CD4-positive, alpha-beta memory T cell (primary cell): ENCODE data around the gene D2HGDH. TPM values are rescaled to one million over a fixed set of nuclear protein-coding genes. Genes with fewer than 3 reads are reported as not detected.
"Not testable (repeated sequence)": the region's sequence is repeated elsewhere in the genome, so short reads cannot be mapped to it uniquely, and the experiment has no call there.

Experiments used
- CTCF ChIA-PET: fragments of 350-600 bp; sonication (Branson Sonifier 250); formaldehyde crosslinking; loops from one replicate; lab custom pipeline; 2021; ENCODE audit warnings: inconsistent platforms; ENCODE audit not compliant: partially characterized antibody; lab: Charles Lee
- POLR2A ChIA-PET: fragments of 350-600 bp; sonication (Branson Sonifier 250); formaldehyde crosslinking; loops from one replicate; lab custom pipeline; 2021; ENCODE audit not compliant: partially characterized antibody; lab: Charles Lee
- DNase-seq, 5 donors: peaks; one replicate each; pipeline versions ENCODE4 v3.0.0 to v3.0.0-alpha.2; 2020 to 2022; ENCODE audit warnings: mixed read lengths in 1 of 5
- H3K27ac ChIP-seq: one replicate; pipeline ENCODE4 v1.7.0; 2013; ENCODE audit warnings: low read depth, low read length
- H3K27me3 ChIP-seq: 2 replicates; pipeline ENCODE4 v1.7.0; 2013; ENCODE audit warnings: mild to moderate bottlenecking, low read length, moderate library complexity; ENCODE audit not compliant: insufficient read depth
- H3K36me3 ChIP-seq: 2 replicates; pipeline ENCODE4 v1.7.0; 2013; ENCODE audit warnings: mild to moderate bottlenecking, low read length, moderate library complexity; ENCODE audit not compliant: insufficient read depth
- H3K4me1 ChIP-seq: 2 replicates; pipeline ENCODE4 v1.7.0; 2013; ENCODE audit warnings: mild to moderate bottlenecking, low read length, moderate library complexity; ENCODE audit not compliant: insufficient read depth
- H3K4me3 ChIP-seq, 2 donors: one replicate each; pipeline ENCODE4 v1.7.0; 2013; ENCODE audit warnings: low read length in 2 of 2, mild to moderate bottlenecking in 1 of 2
- H3K9me3 ChIP-seq, 2 donors: one replicate each; pipeline ENCODE4 v1.7.0; 2013; ENCODE audit warnings: low read length in 2 of 2, control low read depth in 1 of 2; ENCODE audit not compliant: control insufficient read depth in 1 of 2
- H3K27ac Mint-ChIP-seq, 7 donors: one replicate each; pipeline ENCODE4 v1.8.0; 2020 to 2021; ENCODE audit warnings: mixed read lengths in 7 of 7, mild to moderate bottlenecking in 6 of 7, inconsistent platforms in 3 of 7, moderate library complexity in 3 of 7
- H3K27me3 Mint-ChIP-seq, 2 donors: one replicate each; pipeline ENCODE4 v1.8.0; 2020 to 2021; ENCODE audit warnings: mixed read lengths in 2 of 2
- H3K36me3 Mint-ChIP-seq, 2 donors: one replicate each; pipeline ENCODE4 v1.8.0; 2020 to 2021; ENCODE audit warnings: mixed read lengths in 2 of 2, inconsistent platforms in 1 of 2, mild to moderate bottlenecking in 1 of 2
- H3K4me1 Mint-ChIP-seq, 4 donors: one replicate each; pipeline ENCODE4 v1.8.0; 2020 to 2021; ENCODE audit warnings: mixed read lengths in 4 of 4, mild to moderate bottlenecking in 1 of 4
- H3K4me3 Mint-ChIP-seq, 8 donors: one replicate each; pipeline ENCODE4 v1.8.0; 2020 to 2021; ENCODE audit warnings: mixed read lengths in 8 of 8, mild to moderate bottlenecking in 7 of 8, moderate library complexity in 6 of 8, inconsistent platforms in 3 of 8
- H3K9me3 Mint-ChIP-seq, 8 donors: one replicate each; pipeline ENCODE4 v1.8.0; 2020 to 2021; ENCODE audit warnings: mixed read lengths in 8 of 8, mild to moderate bottlenecking in 5 of 8, inconsistent platforms in 3 of 8, moderate library complexity in 1 of 8
- intact Hi-C: fragments of 100-400 bp; cut with micrococcal nuclease; formaldehyde crosslinking; loops from one replicate; pipeline ENCODE4 v1.15.1; 2023
- polyA plus RNA-seq, 2 donors: library from polyadenylated mRNA; unstranded; fragments of 300-500 nt; fragmentation: Illumina TruSeq; gene quantifications; one replicate each; pipeline ENCODE4 v1.2.3, GENCODE V29; 2021
- total RNA-seq, 2 experiments: library from RNA; stranded (reverse); gene quantifications; one replicate each; pipeline ENCODE4 v1.2.3, GENCODE V29; 2021

D2HGDH gene
- total and polyA plus RNA-seq, 4 experiments from 2014 or later, result 0.93 to 53.9 (median 27.3) TPM

- ChIA-PET POLR2A (interaction anchor here (0.8 to 3.2 kb wide), 3 partner anchors 24 to 129 kb away, joined by 3 to 19 read pairs (median 4); no protein-coding TSS in a partner anchor), CTCF (interaction anchor here (1.3 to 2.4 kb wide), 2 partner anchors 34 to 139 kb away, joined by 3 to 9 read pairs; no protein-coding TSS in a partner anchor)
- H3K9me3 ChIP-seq, result no peaks in the 10 kb centered on the region
- Mint-ChIP-seq H3K27me3 (no peaks in the 10 kb centered on the region), H3K9me3 (peaks cover 0 to 3% (median 0%) of the 10 kb centered on the region in 8 donors), H3K4me3 (no peak overlapping the region), H3K36me3 (peaks cover 0 to 6% of the 10 kb centered on the region in 2 donors), H3K4me1 (peaks cover 21 to 41% (median 31%) of the 10 kb centered on the region in 4 donors), H3K27ac (peak overlapping the region in 1 of 7 donors; percentile 35)
- no peaks in the 10 kb centered on the region for H3K27me3 ChIP-seq
- no peak overlapping the region for H3K27ac ChIP-seq
- intact Hi-C loops, result no loop called here
- no peaks in the 10 kb centered on the region for H3K36me3 ChIP-seq
- H3K4me1 ChIP-seq, result peaks cover 35% of the 10 kb centered on the region
- DNase-seq, result no peak
- H3K4me3 ChIP-seq, result no peak overlapping the region
These were observed 4.7 kb downstream of the D2HGDH start for GRCh38 chr2:241739177-241739576.

DNA sequence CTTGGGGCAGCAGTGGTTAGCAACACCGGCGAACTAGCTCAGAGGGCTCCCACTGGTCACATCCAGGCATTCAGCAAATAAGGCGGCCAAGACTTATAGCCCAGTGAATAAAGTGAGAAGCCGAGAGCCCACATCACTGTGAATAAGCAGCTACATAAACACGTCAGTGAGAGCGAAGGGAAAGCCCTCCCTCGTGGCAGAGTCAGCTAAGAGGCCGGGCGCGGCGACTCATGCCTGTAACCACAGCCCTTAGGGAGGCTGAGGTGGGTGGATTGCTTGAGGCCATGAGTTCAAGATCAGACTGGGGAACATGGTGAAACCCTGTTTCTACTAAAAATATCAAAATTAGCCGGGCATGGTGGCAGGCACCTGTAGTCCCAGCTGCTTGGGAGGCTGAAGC lies 5.2 kb downstream of the D2HGDH start:
- POLR2A ChIA-PET, result interaction anchor here (0.8 to 3.2 kb wide), 8 partner anchors 24 to 128 kb away, joined by 3 to 19 read pairs (median 5); partner anchors contain the start of genes DTYMK and ING5
- no peak overlapping the region for H3K27ac ChIP-seq
- Mint-ChIP-seq H3K4me3 (peak overlapping the region in 6 of 8 donors; percentile 54 to 82 (median 58)), H3K27me3 (no peaks in the 10 kb centered on the region), H3K4me1 (peaks cover 21 to 41% (median 31%) of the 10 kb centered on the region in 4 donors), H3K27ac (peak overlapping the region in 6 of 7 donors; percentile 11 to 91 (median 78)), H3K9me3 (peaks cover 0 to 3% (median 0%) of the 10 kb centered on the region in 8 donors), H3K36me3 (peaks cover 0 to 6% of the 10 kb centered on the region in 2 donors)
- no peaks in the 10 kb centered on the region for H3K27me3 ChIP-seq
- peak in 1 of 5 donors; percentile 54 for DNase-seq
- intact Hi-C loops, result no loop called here
- H3K4me3 ChIP-seq, result no peak overlapping the region
- no peaks in the 10 kb centered on the region for H3K9me3 ChIP-seq
- CTCF ChIA-PET, result interaction anchor here (1.3 to 2.4 kb wide), 3 partner anchors 34 to 139 kb away, joined by 3 to 9 read pairs (median 4); partner anchors contain the start of gene ING5
- peaks cover 34% of the 10 kb centered on the region for H3K4me1 ChIP-seq
- peaks cover 2% of the 10 kb centered on the region for H3K36me3 ChIP-seq

- H3K27ac ChIP-seq, result no peak overlapping the region
- POLR2A ChIA-PET, result interaction anchor here (0.9 to 3.2 kb wide), 5 partner anchors 16 to 123 kb away, joined by 3 to 19 read pairs (median 5); partner anchors contain the start of genes DTYMK and ING5
- intact Hi-C loops, result no loop called here
- H3K9me3 ChIP-seq, result no peaks in the 10 kb centered on the region
- Mint-ChIP-seq H3K27ac (peak overlapping the region; percentile 25 to 91 (median 75)), H3K9me3 (peaks cover 0 to 3% (median 0%) of the 10 kb centered on the region in 8 donors), H3K4me3 (peak overlapping the region; percentile 40 to 82 (median 67)), H3K27me3 (no peaks in the 10 kb centered on the region), H3K36me3 (peaks cover 8 to 18% of the 10 kb centered on the region in 2 donors), H3K4me1 (peaks cover 21 to 41% (median 31%) of the 10 kb centered on the region in 4 donors)
- no peaks in the 10 kb centered on the region for H3K27me3 ChIP-seq
- no peak overlapping the region for H3K4me3 ChIP-seq
- peak in 4 of 5 donors; percentile 48 to 76 (median 54) for DNase-seq
- CTCF ChIA-PET, result interaction anchor here (1.1 to 1.3 kb wide), 2 partner anchors 32 to 39 kb away, joined by 3 to 4 read pairs; partner anchors contain the start of gene ING5
- peaks cover 11% of the 10 kb centered on the region for H3K36me3 ChIP-seq
- H3K4me1 ChIP-seq, result peaks cover 28% of the 10 kb centered on the region
These were observed 6.6 kb downstream of the D2HGDH start for GRCh38 chr2:241741016-241741415.

DNA sequence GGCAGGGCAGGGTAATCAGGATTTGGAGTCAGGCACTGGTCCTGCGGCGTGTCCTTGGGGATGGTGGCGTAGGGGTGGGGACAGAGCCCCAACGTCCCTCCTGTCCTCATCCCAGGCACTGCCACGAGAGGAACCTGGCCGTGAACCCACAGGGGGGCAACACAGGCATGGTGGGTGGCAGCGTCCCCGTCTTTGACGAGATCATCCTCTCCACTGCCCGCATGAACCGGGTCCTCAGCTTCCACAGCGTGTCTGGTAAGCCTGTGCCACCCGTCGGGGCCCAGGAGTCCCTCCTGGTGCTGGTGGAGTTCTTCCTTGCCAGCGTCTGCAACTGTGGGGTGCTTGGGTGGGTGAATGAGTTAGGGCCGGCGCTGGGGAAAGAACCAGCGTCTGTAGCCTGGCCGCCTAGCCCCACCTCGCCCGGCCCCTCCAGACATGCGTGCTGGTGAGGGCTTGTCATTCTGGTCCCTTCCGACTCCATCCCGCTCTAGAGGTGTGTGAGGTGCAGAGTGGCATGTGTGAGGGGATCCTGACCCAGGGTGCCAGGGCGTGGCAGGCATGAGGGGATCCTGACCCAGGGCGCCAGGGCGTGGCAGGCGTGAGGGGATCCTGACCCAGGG lies 8.0 kb downstream of the D2HGDH start:
- intact Hi-C loops, result no loop called here
- no peak overlapping the region for H3K27ac Mint-ChIP-seq
- no peaks in the 10 kb centered on the region for H3K27me3 ChIP-seq
- H3K36me3 Mint-ChIP-seq, result peaks cover 16 to 24% of the 10 kb centered on the region in 2 donors
- H3K9me3 Mint-ChIP-seq, result peaks cover 0 to 3% (median 0%) of the 10 kb centered on the region in 8 donors
- no peaks in the 10 kb centered on the region for H3K27me3 Mint-ChIP-seq
- DNase-seq, result no peak
- POLR2A ChIA-PET, result interaction anchor here (0.6 kb wide), 1 partner anchor 126 kb away, joined by 3 read pairs; no protein-coding TSS in a partner anchor
- H3K36me3 ChIP-seq, result peaks cover 11% of the 10 kb centered on the region
- CTCF ChIA-PET, result no interaction called here
- peaks cover 27% of the 10 kb centered on the region for H3K4me1 ChIP-seq
- H3K27ac ChIP-seq, result no peak overlapping the region
- no peaks in the 10 kb centered on the region for H3K9me3 ChIP-seq
- H3K4me3 ChIP-seq, result no peak overlapping the region
- H3K4me3 Mint-ChIP-seq, result no peak overlapping the region
- peaks cover 19 to 39% (median 30%) of the 10 kb centered on the region in 4 donors for H3K4me1 Mint-ChIP-seq

GRCh38 chr2:241743008-241743407 lies 8.6 kb downstream of the D2HGDH start:
- Mint-ChIP-seq H3K36me3 (peaks cover 16 to 24% of the 10 kb centered on the region in 2 donors), H3K4me1 (peaks cover 15 to 33% (median 29%) of the 10 kb centered on the region in 4 donors)
- H3K4me3 Mint-ChIP-seq, intact Hi-C loops, CTCF ChIA-PET, H3K9me3 Mint-ChIP-seq, H3K27me3 Mint-ChIP-seq, H3K9me3 ChIP-seq, H3K27me3 ChIP-seq, H3K27ac Mint-ChIP-seq, H3K4me3 ChIP-seq, H3K27ac ChIP-seq: not testable (repeated sequence)
- Histone ChIP-seq H3K4me1 (peaks cover 27% of the 10 kb centered on the region), H3K36me3 (peaks cover 11% of the 10 kb centered on the region)
- peak in 1 of 5 donors; percentile 9 for DNase-seq
- POLR2A ChIA-PET, result interaction anchor here (0.6 kb wide), 1 partner anchor 125 kb away, joined by 3 read pairs; no protein-coding TSS in a partner anchor

DNA sequence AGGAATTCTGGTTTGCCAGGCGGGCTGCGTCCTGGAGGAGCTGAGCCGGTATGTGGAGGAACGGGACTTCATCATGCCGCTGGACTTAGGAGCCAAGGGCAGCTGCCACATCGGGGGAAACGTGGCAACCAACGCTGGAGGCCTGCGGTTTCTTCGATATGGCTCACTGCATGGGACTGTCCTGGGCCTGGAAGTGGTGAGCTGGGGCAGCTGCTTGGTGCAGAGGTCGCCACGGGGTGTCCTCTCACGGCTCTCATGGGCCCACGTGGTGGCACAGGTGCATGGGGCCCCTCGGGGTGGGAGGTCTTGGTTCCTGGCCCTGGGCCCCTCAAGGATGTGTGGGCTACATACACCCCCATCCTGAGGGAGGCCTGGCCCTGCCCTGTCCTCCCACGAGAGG lies 9.2 kb downstream of the D2HGDH start:
- intact Hi-C loops, result no loop called here
- Mint-ChIP-seq H3K27ac (peak overlapping the region in 1 of 7 donors; percentile 53), H3K4me3 (no peak overlapping the region), H3K36me3 (peaks cover 16 to 23% of the 10 kb centered on the region in 2 donors), H3K27me3 (no peaks in the 10 kb centered on the region), H3K9me3 (peaks cover 0 to 1% (median 0%) of the 10 kb centered on the region in 8 donors), H3K4me1 (peaks cover 15 to 31% (median 29%) of the 10 kb centered on the region in 4 donors)
- Histone ChIP-seq H3K4me3 (no peak overlapping the region), H3K9me3 (no peaks in the 10 kb centered on the region), H3K36me3 (peaks cover 11% of the 10 kb centered on the region), H3K4me1 (peaks cover 27% of the 10 kb centered on the region), H3K27me3 (no peaks in the 10 kb centered on the region), H3K27ac (no peak overlapping the region)
- POLR2A ChIA-PET, result no interaction called here
- CTCF ChIA-PET, result no interaction called here
- peak in 1 of 5 donors; percentile 12 for DNase-seq
